Vagina (tissue), 2 donors: ENCODE data around the gene MICB. TPM values are rescaled to one million over a fixed set of nuclear protein-coding genes. Genes with fewer than 3 reads are reported as not detected.
"Not testable (repeated sequence)": the region's sequence is repeated elsewhere in the genome, so short reads cannot be mapped to it uniquely, and the experiment has no call there.

Source experiments
- DNase-seq, 2 donors: peaks; one replicate each; pipeline ENCODE4 v3.0.0-alpha.2; 2017; ENCODE audit errors: extremely low spot score in 2 of 2
- H3K27ac ChIP-seq: fragments of 200-600 bp; sonication (generic); one replicate; pipeline ENCODE4 v1.5.1; 2019
- H3K27me3 ChIP-seq: fragments of 200-600 bp; sonication (generic); one replicate; pipeline ENCODE4 v1.5.1; 2019
- H3K36me3 ChIP-seq, 2 donors: fragments of 200-600 bp; sonication (generic); one replicate each; pipeline ENCODE4 v1.5.1; 2017 to 2019
- H3K4me1 ChIP-seq: fragments of 200-600 bp; sonication (generic); one replicate; pipeline ENCODE4 v1.5.1; 2019
- H3K4me3 ChIP-seq, 2 donors: fragments of 200-600 bp; sonication (generic); 1 replicate in 1 of 2; 2 replicates in 1 of 2; pipeline ENCODE4 v1.5.1; 2016 to 2019
- H3K9me3 ChIP-seq: fragments of 200-600 bp; sonication (generic); one replicate; pipeline ENCODE4 v1.5.1; 2019
- CTCF ChIP-seq, 3 experiments: fragments of 450-650 bp in 2 of 3; fragments of 200-600 bp in 1 of 3; sonication (generic) in 1 of 3; IDR thresholded peaks; one replicate each; pipeline ENCODE4 v1.5.1; 2017 to 2019; ENCODE audit warnings: antibody characterized with exemption in 3 of 3, mild to moderate bottlenecking in 2 of 3, moderate library complexity in 2 of 3
- POLR2A ChIP-seq, 2 donors: fragments of 450-650 bp; IDR thresholded peaks; one replicate each; pipeline ENCODE4 v1.6.1; 2017; ENCODE audit warnings: antibody characterized with exemption in 2 of 2, mild to moderate bottlenecking in 2 of 2, moderate library complexity in 2 of 2
- POLR2AphosphoS5 ChIP-seq, 2 donors: sonication (generic); formaldehyde crosslinking; IDR thresholded peaks; one replicate each; pipeline ENCODE4 v1.9.0; 2017; ENCODE audit warnings: antibody characterized with exemption in 2 of 2, mild to moderate bottlenecking in 2 of 2, low read depth in 1 of 2; ENCODE audit not compliant: insufficient read depth in 1 of 2
- intact Hi-C: fragments of 100-400 bp; cut with DNase I; formaldehyde crosslinking; loops from one replicate; pipeline ENCODE4 v1.15.1; 2023
- total RNA-seq: library from RNA; depleted of rRNA; stranded (reverse); fragments of >200 nt; gene quantifications from one replicate; pipeline ENCODE4 v1.2.3, GENCODE V29; 2016

The MICB gene
- total RNA-seq: 3.2 TPM

- intact Hi-C loops: no loop called here
- Histone ChIP-seq H3K27ac (peak within 1 kb of the TSS; percentile 77), H3K4me3 (peak within 1 kb of the TSS; percentile 52 to 59), H3K9me3 (no peaks in the 10 kb centered on the region), H3K4me1 (peaks cover 12% of the 10 kb centered on the region), H3K27me3 (no peaks in the 10 kb centered on the region), H3K36me3 (no peaks in the 10 kb centered on the region)
- no peak for DNase-seq
- TF ChIP-seq POLR2A (IDR thresholded peaks at IDR 0.05) (peak; percentile 24 to 26), POLR2AphosphoS5 (IDR thresholded peaks at IDR 0.05; ENCODE audit: insufficient read depth in 1 of 2, low read depth in 1 of 2) (peak; percentile 68 to 79), CTCF (IDR thresholded peaks at IDR 0.05) (peak in 1 of 3 experiments; percentile 25)
Measured at GRCh38 chr6:31497531-31498476, at the start of gene MICB. Gene MICB (plus strand): TSS chr6:31498145. CDS start chr6:31498194, 49 bp downstream.

DNA sequence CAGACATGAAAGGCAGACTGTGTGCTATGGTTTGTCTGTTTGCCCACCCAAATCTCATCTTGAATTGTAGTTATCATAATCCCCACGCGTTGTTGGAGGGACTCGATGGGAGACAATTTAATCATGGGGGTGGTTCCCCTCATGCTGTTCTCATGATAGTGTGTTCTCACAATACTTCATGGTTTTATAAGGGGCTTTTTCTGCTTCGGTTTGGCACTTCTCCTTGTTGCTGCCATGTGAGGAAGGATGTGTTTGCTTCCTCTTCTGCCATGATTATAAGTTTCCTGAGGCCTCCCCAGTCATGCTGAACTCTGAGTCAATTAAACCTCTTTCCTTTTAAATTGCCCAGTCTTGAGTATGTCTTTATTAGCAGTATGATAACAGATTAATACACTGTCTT is 47.2 kb upstream of the MICB start:
- intact Hi-C loops: no loop called here
- peak; percentile 6 to 8 for DNase-seq

DNA sequence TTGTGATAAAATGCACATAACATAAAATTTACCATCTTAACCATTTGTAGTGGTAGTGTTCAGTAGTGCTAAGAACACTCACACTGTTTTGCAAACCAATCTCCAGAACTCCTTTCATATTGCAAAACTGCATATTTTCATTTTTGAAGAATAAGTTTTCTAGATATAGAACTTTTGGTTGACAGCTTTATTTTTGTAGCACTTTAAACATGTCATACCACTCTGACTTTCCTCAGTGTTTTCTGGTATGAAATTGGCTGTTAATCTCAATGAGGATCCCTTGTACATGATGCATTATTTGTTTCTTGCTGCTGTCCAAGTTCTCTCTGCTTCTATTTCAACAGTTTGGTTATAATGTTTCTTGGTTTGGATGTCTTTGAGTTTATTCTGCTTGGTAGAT is 45.1 kb upstream of the MICB start:
- Histone ChIP-seq H3K9me3 (no peaks in the 10 kb centered on the region), H3K36me3 (no peaks in the 10 kb centered on the region), H3K27me3 (no peaks in the 10 kb centered on the region), H3K27ac (no peak overlapping the region), H3K4me1 (no peaks in the 10 kb centered on the region), H3K4me3 (no peak overlapping the region)
- DNase-seq: no peak
- intact Hi-C loops: no loop called here
- no peak for TF ChIP-seq CTCF (IDR thresholded peaks at IDR 0.05)
- no peak for TF ChIP-seq POLR2A (IDR thresholded peaks at IDR 0.05)
- TF ChIP-seq POLR2AphosphoS5 (IDR thresholded peaks at IDR 0.05; ENCODE audit: insufficient read depth in 1 of 2, low read depth in 1 of 2): no peak

More for the DNA sequence above, 47.2 kb upstream of the MICB start:
- no peaks in the 10 kb centered on the region for H3K27me3 ChIP-seq
- H3K27ac ChIP-seq: no peak overlapping the region
- H3K4me1 ChIP-seq: no peaks in the 10 kb centered on the region
- no peaks in the 10 kb centered on the region for H3K36me3 ChIP-seq
- no peak for TF ChIP-seq CTCF (IDR thresholded peaks at IDR 0.05)
- no peak overlapping the region for H3K4me3 ChIP-seq
- H3K9me3 ChIP-seq: no peaks in the 10 kb centered on the region

- DNase-seq: peak in 1 of 2 donors; percentile 8
- Histone ChIP-seq H3K4me1 (no peaks in the 10 kb centered on the region), H3K4me3 (no peak overlapping the region), H3K36me3 (no peaks in the 10 kb centered on the region), H3K27me3 (no peaks in the 10 kb centered on the region), H3K9me3 (no peaks in the 10 kb centered on the region), H3K27ac (no peak overlapping the region)
- TF ChIP-seq POLR2A (IDR thresholded peaks at IDR 0.05) (no peak), CTCF (IDR thresholded peaks at IDR 0.05) (no peak)
- intact Hi-C loops: no loop called here
Measured at GRCh38 chr6:31453259-31453658, 44.7 kb upstream of the MICB start.

DNA sequence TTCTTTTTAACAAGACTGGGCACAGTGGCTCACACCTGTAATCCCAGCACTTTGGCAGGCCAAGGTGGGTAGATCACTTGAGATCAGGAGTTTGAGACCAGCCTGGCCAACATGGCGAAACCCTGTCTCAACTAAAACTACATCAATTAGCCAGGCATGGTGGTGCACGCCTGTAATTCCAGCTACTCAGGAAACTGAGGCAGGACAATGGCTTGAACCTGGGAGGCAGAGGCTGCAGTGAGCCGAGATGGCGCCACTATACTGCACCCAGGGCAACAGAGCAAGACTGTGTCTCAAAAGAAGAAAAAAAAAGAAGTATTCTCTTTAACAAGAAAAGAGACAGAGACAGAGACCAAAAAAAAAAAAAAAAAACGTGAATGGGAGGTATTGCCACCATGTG is 38.1 kb upstream of the MICB start:
- H3K9me3 ChIP-seq, H3K27ac ChIP-seq, H3K4me3 ChIP-seq, H3K27me3 ChIP-seq, intact Hi-C loops, H3K36me3 ChIP-seq: not testable (repeated sequence)
- H3K4me1 ChIP-seq: peaks cover 27% of the 10 kb centered on the region
- peak; percentile 1 to 7 for DNase-seq
